Activated CD8-positive, alpha-beta T cell treated with anti-CD3 and anti-CD28 coated beads for 36 hours (primary cell): ENCODE data around the gene KCND3. TPM values are rescaled to one million over a fixed set of nuclear protein-coding genes. Genes with fewer than 3 reads are reported as not detected.

ENCODE experiments used
- ATAC-seq: fragments of 200-7000 bp; cut with Tn5 transposase; one replicate; pipeline ENCODE4 v1.10.0; 2021; ENCODE audit warnings: mild to moderate bottlenecking, moderate library complexity
- CTCF ChIA-PET: fragments of 350-600 bp; sonication (Branson Sonifier 250); formaldehyde crosslinking; loops from one replicate; lab custom pipeline; 2021; ENCODE audit warnings: antibody characterized with exemption; lab: Charles Lee
- POLR2A ChIA-PET: fragments of 350-600 bp; sonication (Branson Sonifier 250); formaldehyde crosslinking; loops from one replicate; lab custom pipeline; 2021; ENCODE audit warnings: antibody characterized with exemption; lab: Charles Lee
- DNase-seq: peaks from one replicate; pipeline ENCODE4 v3.0.0-alpha.2; 2020
- H3K27ac Mint-ChIP-seq: one replicate; pipeline ENCODE4 v1.8.0; 2021; ENCODE audit warnings: mild to moderate bottlenecking, mixed read lengths
- H3K27me3 Mint-ChIP-seq: one replicate; pipeline ENCODE4 v1.8.0; 2021; ENCODE audit warnings: mixed read lengths
- H3K36me3 Mint-ChIP-seq: one replicate; pipeline ENCODE4 v1.8.0; 2021; ENCODE audit warnings: low read depth, mixed read lengths
- H3K4me1 Mint-ChIP-seq: one replicate; pipeline ENCODE4 v1.8.0; 2021; ENCODE audit warnings: low read depth, mixed read lengths
- H3K4me3 Mint-ChIP-seq: one replicate; pipeline ENCODE4 v1.8.0; 2021; ENCODE audit warnings: mild to moderate bottlenecking, moderate library complexity, mixed read lengths
- H3K9me3 Mint-ChIP-seq: one replicate; pipeline ENCODE4 v1.8.0; 2021; ENCODE audit warnings: mixed read lengths
- intact Hi-C: fragments of 100-400 bp; cut with micrococcal nuclease; formaldehyde crosslinking; loops from one replicate; pipeline ENCODE4 v1.10.0; 2022
- total RNA-seq, 2 experiments: library from RNA; stranded (reverse); gene quantifications; one replicate each; pipeline ENCODE4 v1.2.3, GENCODE V29; 2021
- TF ChIP-seq, protein P1 (sequence below): fragments of 200-600 bp; IDR thresholded peaks from one replicate; pipeline ENCODE4 v1.8.0; 2022; ENCODE audit warnings: antibody characterized with exemption, mild to moderate bottlenecking

Gene KCND3
- total RNA-seq, 2 experiments from 2014 or later: not detected

DNA sequence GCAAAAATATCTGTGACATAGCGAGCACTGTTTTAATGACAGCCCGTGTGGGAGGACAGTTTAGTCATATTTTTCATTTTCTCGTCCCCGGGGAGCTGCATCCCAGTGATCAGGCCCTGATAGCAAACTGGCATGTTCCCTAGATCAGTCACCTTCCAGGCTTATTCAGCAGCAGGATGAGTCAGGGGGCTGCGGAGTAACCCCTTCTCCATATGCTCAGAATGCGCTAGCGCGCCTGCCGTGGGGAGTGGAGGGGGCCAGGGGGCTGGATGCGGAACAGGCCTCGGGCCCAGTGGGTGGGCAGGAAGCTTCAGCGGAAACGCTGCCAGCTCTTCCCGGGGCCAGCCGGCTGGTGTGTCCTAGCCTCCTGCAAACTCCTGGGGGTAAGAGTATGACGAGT lies 94.0 kb downstream of the KCND3 start:
- Mint-ChIP-seq H3K36me3 (no peaks in the 10 kb centered on the region), H3K27me3 (peaks cover 8% of the 10 kb centered on the region), H3K4me3 (no peak overlapping the region), H3K27ac (no peak overlapping the region), H3K4me1 (no peaks in the 10 kb centered on the region), H3K9me3 (no peaks in the 10 kb centered on the region)
- CTCF ChIA-PET: no interaction called here
- TF ChIP-seq, protein P1, sequence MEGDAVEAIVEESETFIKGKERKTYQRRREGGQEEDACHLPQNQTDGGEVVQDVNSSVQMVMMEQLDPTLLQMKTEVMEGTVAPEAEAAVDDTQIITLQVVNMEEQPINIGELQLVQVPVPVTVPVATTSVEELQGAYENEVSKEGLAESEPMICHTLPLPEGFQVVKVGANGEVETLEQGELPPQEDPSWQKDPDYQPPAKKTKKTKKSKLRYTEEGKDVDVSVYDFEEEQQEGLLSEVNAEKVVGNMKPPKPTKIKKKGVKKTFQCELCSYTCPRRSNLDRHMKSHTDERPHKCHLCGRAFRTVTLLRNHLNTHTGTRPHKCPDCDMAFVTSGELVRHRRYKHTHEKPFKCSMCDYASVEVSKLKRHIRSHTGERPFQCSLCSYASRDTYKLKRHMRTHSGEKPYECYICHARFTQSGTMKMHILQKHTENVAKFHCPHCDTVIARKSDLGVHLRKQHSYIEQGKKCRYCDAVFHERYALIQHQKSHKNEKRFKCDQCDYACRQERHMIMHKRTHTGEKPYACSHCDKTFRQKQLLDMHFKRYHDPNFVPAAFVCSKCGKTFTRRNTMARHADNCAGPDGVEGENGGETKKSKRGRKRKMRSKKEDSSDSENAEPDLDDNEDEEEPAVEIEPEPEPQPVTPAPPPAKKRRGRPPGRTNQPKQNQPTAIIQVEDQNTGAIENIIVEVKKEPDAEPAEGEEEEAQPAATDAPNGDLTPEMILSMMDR: no peak
- ATAC-seq (no peak), DNase-seq (no peak)
- POLR2A ChIA-PET: no interaction called here
- intact Hi-C loops: no loop called here

DNA sequence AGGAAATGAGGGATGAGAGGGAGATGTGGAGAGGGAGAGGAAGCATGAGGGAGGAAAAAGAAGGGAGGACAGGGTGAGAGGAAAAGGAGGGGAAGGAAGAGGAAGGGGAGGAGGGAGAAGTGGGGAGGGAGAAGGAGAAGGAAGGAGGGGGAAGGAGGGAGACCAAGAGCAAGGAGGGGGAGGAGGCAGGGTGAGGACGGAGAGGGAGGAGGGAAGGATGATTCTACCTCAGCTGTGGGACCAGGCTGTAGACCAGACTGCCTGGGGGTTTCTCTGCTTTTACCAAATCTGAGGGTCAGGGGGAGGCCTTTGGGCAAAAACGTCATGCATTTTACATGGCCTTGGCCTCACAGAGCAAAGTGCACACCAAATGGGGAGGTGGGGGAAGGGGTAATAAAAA lies 94.5 kb downstream of the KCND3 start:
- Mint-ChIP-seq H3K9me3 (no peaks in the 10 kb centered on the region), H3K27me3 (peaks cover 8% of the 10 kb centered on the region), H3K27ac (no peak overlapping the region), H3K36me3 (no peaks in the 10 kb centered on the region), H3K4me3 (no peak overlapping the region), H3K4me1 (no peaks in the 10 kb centered on the region)
- intact Hi-C loops: no loop called here
- TF ChIP-seq, protein P1: no peak
- ChIA-PET POLR2A (no interaction called here), CTCF (no interaction called here)
- no peak for DNase-seq
- ATAC-seq: no peak

DNA sequence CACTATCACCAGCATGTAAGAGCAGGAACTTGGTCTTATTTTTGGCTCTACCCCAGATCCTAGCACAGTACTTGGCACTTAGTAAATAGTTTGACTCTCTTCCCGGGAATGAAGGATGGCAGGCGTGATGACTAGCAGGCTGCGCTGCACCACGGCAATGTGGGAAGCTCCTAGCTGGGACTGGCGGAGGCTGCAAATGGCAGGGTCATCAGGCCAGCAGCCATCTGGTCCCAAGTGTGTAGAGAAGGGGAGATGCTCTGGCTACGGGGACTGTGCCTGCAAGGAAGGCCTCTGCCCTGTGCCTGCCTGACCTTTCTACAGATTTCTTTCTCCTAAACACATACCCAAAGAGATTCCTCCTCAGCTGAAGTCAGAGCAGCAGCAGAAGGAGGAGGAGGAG lies 95.0 kb downstream of the KCND3 start:
- TF ChIP-seq, protein P1: no peak
- H3K9me3 Mint-ChIP-seq: no peaks in the 10 kb centered on the region

DNA sequence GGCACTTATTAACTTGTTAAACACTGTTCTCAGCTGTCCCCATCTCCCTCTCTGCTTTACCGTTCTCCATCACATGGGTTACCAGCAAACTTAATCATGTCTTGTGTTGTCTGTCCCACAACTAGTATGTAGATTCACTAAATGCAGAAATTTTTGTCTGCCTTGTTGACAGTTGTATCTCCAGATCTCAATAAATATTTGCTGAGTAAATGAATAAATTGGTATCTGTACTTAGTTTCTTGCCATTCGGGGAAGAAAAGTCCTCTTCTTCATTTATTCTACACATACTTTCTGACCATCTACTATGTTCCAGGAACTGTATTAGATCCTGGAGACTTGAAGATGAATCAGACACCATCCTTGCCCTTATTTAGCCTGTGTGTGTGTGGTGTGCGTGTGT lies 97.9 kb downstream of the KCND3 start:
- H3K4me1 Mint-ChIP-seq: peaks cover 4% of the 10 kb centered on the region

More for the DNA sequence above, 95.0 kb downstream of the KCND3 start:
- no peaks in the 10 kb centered on the region for H3K4me1 Mint-ChIP-seq
- ChIA-PET CTCF (no interaction called here), POLR2A (no interaction called here)
- no peaks in the 10 kb centered on the region for H3K36me3 Mint-ChIP-seq
- no peak for ATAC-seq
- intact Hi-C loops: no loop called here
- H3K4me3 Mint-ChIP-seq: no peak overlapping the region
- peaks cover 8% of the 10 kb centered on the region for H3K27me3 Mint-ChIP-seq
- no peak overlapping the region for H3K27ac Mint-ChIP-seq
- DNase-seq: no peak

DNA sequence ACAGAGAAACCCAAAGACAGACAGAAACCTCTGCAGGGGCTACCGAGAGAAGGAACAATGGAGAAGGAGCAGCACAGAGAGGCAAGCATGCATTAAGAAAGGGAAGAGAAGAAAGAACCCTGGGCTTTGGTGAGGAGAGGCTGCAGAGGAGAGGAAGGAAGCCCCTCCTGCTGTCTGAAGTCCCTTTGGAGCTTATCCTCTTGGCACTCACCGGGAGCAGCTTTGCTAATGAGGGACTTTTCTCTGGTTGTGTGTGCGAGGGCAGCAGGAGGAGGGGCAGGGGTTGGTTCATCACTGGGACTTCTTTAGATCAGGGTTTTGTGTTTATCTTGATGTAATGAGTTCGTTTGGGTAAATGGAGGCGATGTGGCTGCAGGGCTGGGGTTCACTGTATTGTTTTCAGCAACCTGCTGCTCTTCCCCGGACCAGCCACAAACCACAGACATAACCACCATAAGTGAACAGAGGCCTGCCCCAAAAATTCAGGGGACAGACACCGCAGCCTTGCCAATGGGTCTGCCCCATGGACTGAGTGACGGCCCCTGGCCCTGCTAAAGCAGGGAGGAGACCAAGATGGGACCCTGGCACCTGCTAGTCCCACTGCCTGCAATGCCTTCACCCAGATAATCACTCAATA lies 100.6 kb downstream of the KCND3 start:
- ChIA-PET CTCF (interaction anchor here (0.7 kb wide), 1 partner anchor 142 kb away, joined by 3 read pairs; no protein-coding TSS in a partner anchor), POLR2A (no interaction called here)
- intact Hi-C loops: no loop called here
- TF ChIP-seq, protein P1: no peak
- no peaks in the 10 kb centered on the region for H3K36me3 Mint-ChIP-seq
- DNase-seq: no peak
- peaks cover 4% of the 10 kb centered on the region for H3K4me1 Mint-ChIP-seq
- H3K4me3 Mint-ChIP-seq: no peak overlapping the region
- H3K27ac Mint-ChIP-seq: no peak overlapping the region
- H3K9me3 Mint-ChIP-seq: no peaks in the 10 kb centered on the region
- no peak for ATAC-seq
- H3K27me3 Mint-ChIP-seq: peaks cover 7% of the 10 kb centered on the region

More for the DNA sequence above, 97.9 kb downstream of the KCND3 start:
- H3K27me3 Mint-ChIP-seq: peaks cover 8% of the 10 kb centered on the region
- H3K36me3 Mint-ChIP-seq: no peaks in the 10 kb centered on the region
- POLR2A ChIA-PET: no interaction called here
- CTCF ChIA-PET: no interaction called here
- ATAC-seq (no peak), DNase-seq (no peak)
- H3K9me3 Mint-ChIP-seq: no peaks in the 10 kb centered on the region
- H3K27ac Mint-ChIP-seq: no peak overlapping the region
- intact Hi-C loops: no loop called here
- TF ChIP-seq, protein P1: no peak
- H3K4me3 Mint-ChIP-seq: no peak overlapping the region
